Ishikawa (cell line): Measurements from ENCODE around the gene GTF2F2.

Source experiments
- CEBPB ChIP-seq: IDR thresholded peaks from 2 replicates; pipeline ENCODE4 v1.6.1; 2012
- CREB1 ChIP-seq: IDR thresholded peaks from 2 replicates; pipeline ENCODE4 v1.6.1; 2012; ENCODE audit warnings: low read depth
- EGR1 ChIP-seq: IDR thresholded peaks from 2 replicates; pipeline ENCODE4 v1.6.1; 2012
- EP300 ChIP-seq: IDR thresholded peaks from 2 replicates; pipeline ENCODE4 v1.6.1; 2012; ENCODE audit warnings: borderline replicate concordance
- FOXM1 ChIP-seq: IDR thresholded peaks from 2 replicates; pipeline ENCODE4 v1.6.1; 2012; ENCODE audit warnings: low read depth, borderline replicate concordance
- NFIC ChIP-seq: IDR thresholded peaks from 2 replicates; pipeline ENCODE4 v1.6.1; 2012
- RAD21 ChIP-seq: IDR thresholded peaks from 2 replicates; pipeline ENCODE4 v1.6.1; 2012; ENCODE audit warnings: low read depth
- TAF1 ChIP-seq: IDR thresholded peaks from 2 replicates; pipeline ENCODE4 v1.6.1; 2012; ENCODE audit warnings: low read depth, mild to moderate bottlenecking
- TCF12 ChIP-seq: IDR thresholded peaks from 2 replicates; pipeline ENCODE4 v1.6.1; 2012; ENCODE audit warnings: low read depth
- TEAD4 ChIP-seq: IDR thresholded peaks from 2 replicates; pipeline ENCODE4 v1.6.1; 2012
- USF1 ChIP-seq: IDR thresholded peaks from 2 replicates; pipeline ENCODE4 v1.6.1; 2012
- YY1 ChIP-seq: IDR thresholded peaks from 2 replicates; pipeline ENCODE4 v1.6.1; 2012; ENCODE audit warnings: low read depth
- ZBTB7A ChIP-seq: IDR thresholded peaks from 2 replicates; pipeline ENCODE4 v1.6.1; 2012; ENCODE audit warnings: low read depth
- TF ChIP-seq, protein P1 (sequence below): IDR thresholded peaks from 2 replicates; pipeline ENCODE4 v1.6.1; 2012
- TF ChIP-seq, protein P2 (sequence below): IDR thresholded peaks from 2 replicates; pipeline ENCODE4 v1.6.1; 2012; ENCODE audit warnings: low read depth, mild to moderate bottlenecking

Gene GTF2F2

GRCh38 chr13:45314822-45315221 is 194.5 kb downstream of the GTF2F2 start:
- TF ChIP-seq EP300 (no peak), TEAD4 (no peak), EGR1 (no peak), FOXM1 (no peak), TCF12 (no peak), ZBTB7A (no peak), TAF1 (no peak)

GRCh38 chr13:45315520-45316167 is 195.3 kb downstream of the GTF2F2 start:
- TF ChIP-seq, protein P1, sequence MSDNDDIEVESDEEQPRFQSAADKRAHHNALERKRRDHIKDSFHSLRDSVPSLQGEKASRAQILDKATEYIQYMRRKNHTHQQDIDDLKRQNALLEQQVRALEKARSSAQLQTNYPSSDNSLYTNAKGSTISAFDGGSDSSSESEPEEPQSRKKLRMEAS: no peak
- no peak for TF ChIP-seq TEAD4
- no peak for TF ChIP-seq USF1
- no peak for TF ChIP-seq CREB1
- no peak for TF ChIP-seq EP300
- TF ChIP-seq TAF1: no peak
- no peak for TF ChIP-seq YY1
- TF ChIP-seq CEBPB: no peak
- TF ChIP-seq NFIC: no peak
- no peak for TF ChIP-seq RAD21
- TF ChIP-seq, protein P2, sequence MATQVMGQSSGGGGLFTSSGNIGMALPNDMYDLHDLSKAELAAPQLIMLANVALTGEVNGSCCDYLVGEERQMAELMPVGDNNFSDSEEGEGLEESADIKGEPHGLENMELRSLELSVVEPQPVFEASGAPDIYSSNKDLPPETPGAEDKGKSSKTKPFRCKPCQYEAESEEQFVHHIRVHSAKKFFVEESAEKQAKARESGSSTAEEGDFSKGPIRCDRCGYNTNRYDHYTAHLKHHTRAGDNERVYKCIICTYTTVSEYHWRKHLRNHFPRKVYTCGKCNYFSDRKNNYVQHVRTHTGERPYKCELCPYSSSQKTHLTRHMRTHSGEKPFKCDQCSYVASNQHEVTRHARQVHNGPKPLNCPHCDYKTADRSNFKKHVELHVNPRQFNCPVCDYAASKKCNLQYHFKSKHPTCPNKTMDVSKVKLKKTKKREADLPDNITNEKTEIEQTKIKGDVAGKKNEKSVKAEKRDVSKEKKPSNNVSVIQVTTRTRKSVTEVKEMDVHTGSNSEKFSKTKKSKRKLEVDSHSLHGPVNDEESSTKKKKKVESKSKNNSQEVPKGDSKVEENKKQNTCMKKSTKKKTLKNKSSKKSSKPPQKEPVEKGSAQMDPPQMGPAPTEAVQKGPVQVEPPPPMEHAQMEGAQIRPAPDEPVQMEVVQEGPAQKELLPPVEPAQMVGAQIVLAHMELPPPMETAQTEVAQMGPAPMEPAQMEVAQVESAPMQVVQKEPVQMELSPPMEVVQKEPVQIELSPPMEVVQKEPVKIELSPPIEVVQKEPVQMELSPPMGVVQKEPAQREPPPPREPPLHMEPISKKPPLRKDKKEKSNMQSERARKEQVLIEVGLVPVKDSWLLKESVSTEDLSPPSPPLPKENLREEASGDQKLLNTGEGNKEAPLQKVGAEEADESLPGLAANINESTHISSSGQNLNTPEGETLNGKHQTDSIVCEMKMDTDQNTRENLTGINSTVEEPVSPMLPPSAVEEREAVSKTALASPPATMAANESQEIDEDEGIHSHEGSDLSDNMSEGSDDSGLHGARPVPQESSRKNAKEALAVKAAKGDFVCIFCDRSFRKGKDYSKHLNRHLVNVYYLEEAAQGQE: no peak
- TF ChIP-seq TCF12: no peak
- no peak for TF ChIP-seq ZBTB7A
- TF ChIP-seq FOXM1: no peak
- TF ChIP-seq EGR1: no peak

DNA sequence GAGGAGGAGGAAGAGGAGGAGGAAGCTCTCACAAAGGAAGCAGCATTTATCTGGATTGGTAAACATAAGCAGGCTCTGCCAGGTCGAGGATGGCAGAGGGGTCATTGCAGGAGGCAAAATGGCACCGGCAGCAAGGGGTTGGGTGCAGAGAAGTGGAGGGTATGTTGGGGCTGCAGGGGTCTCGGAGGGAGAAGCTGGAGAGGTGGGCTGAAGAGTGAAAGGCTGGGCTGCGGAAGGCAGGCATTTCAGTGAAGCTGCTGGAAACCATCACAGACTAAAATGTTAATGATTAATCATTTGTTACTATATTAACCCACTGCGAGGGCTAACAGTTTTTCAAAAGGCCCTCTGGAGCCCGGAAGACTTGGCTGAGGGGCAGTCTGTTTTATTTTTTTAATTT is 196.0 kb downstream of the GTF2F2 start:
- TF ChIP-seq USF1 (no peak), TCF12 (no peak), EGR1 (no peak), CREB1 (no peak), RAD21 (no peak), ZBTB7A (no peak), CEBPB (no peak), TAF1 (no peak), NFIC (no peak), TEAD4 (no peak), FOXM1 (no peak), EP300 (no peak), YY1 (no peak)
- TF ChIP-seq, protein P1: no peak
- TF ChIP-seq, protein P2: no peak

- TF ChIP-seq TAF1: no peak
- TF ChIP-seq, protein P2: no peak
- no peak for TF ChIP-seq ZBTB7A
- TF ChIP-seq RAD21: no peak
- TF ChIP-seq USF1: no peak
- TF ChIP-seq EP300: no peak
- no peak for TF ChIP-seq YY1
- no peak for TF ChIP-seq FOXM1
- TF ChIP-seq CREB1: no peak
- TF ChIP-seq NFIC: no peak
- TF ChIP-seq, protein P1: no peak
- no peak for TF ChIP-seq TCF12
- no peak for TF ChIP-seq TEAD4
- no peak for TF ChIP-seq EGR1
- no peak for TF ChIP-seq CEBPB
Observed at GRCh38 chr13:45316996-45317395, 196.7 kb downstream of the GTF2F2 start.
